ENCODE measurements around the gene PPIP5K2. TPM values are rescaled to one million over a fixed set of nuclear protein-coding genes. Genes with fewer than 3 reads are reported as not detected.

The PPIP5K2 gene
- total RNA-seq, 6 donors from 2014 or later, result 10.9 to 48.5 (median 34.7) TPM

DNA sequence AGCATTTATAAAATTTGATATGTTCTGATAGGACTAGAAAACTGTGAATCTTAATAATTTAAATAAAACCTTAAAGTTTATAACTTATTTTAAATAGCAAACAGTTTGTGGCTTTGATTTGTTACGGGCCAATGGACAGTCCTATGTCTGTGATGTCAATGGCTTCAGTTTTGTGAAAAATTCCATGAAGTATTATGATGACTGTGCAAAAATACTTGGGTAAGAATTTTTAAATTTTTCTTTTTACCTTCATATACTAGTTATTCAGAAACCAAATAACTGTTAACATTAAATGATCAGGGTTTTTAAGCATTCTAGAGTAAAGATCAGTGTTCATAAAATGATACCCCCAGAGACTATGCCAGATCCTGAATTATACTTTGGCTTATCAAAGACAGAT is 31.1 kb downstream of the PPIP5K2 start:
- 100% methylated on average over 1 of the region's 1 CpG for WGBS, 2 donors
- TF ChIP-seq POLR2A (IDR thresholded peaks at IDR 0.05) (no peak), EP300 (IDR thresholded peaks at IDR 0.05) (no peak), POLR2AphosphoS5 (IDR thresholded peaks at IDR 0.05) (no peak)
- TF ChIP-seq, protein P1, sequence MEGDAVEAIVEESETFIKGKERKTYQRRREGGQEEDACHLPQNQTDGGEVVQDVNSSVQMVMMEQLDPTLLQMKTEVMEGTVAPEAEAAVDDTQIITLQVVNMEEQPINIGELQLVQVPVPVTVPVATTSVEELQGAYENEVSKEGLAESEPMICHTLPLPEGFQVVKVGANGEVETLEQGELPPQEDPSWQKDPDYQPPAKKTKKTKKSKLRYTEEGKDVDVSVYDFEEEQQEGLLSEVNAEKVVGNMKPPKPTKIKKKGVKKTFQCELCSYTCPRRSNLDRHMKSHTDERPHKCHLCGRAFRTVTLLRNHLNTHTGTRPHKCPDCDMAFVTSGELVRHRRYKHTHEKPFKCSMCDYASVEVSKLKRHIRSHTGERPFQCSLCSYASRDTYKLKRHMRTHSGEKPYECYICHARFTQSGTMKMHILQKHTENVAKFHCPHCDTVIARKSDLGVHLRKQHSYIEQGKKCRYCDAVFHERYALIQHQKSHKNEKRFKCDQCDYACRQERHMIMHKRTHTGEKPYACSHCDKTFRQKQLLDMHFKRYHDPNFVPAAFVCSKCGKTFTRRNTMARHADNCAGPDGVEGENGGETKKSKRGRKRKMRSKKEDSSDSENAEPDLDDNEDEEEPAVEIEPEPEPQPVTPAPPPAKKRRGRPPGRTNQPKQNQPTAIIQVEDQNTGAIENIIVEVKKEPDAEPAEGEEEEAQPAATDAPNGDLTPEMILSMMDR (IDR thresholded peaks at IDR 0.05), result no peak
- H3K27me3 ChIP-seq, result no peaks in the 10 kb centered on the region
- no peaks in the 10 kb centered on the region for H3K9me3 ChIP-seq
- DNase-seq (no peak), ATAC-seq (ENCODE audit: low FRiP score in 2 of 2) (no peak)
- H3K27ac ChIP-seq, result no peak overlapping the region
- peaks cover 0 to 51% (median 15%) of the 10 kb centered on the region in 4 donors for H3K36me3 ChIP-seq
- no peak overlapping the region for H3K4me3 ChIP-seq
- H3K4me1 ChIP-seq, result no peaks in the 10 kb centered on the region

DNA sequence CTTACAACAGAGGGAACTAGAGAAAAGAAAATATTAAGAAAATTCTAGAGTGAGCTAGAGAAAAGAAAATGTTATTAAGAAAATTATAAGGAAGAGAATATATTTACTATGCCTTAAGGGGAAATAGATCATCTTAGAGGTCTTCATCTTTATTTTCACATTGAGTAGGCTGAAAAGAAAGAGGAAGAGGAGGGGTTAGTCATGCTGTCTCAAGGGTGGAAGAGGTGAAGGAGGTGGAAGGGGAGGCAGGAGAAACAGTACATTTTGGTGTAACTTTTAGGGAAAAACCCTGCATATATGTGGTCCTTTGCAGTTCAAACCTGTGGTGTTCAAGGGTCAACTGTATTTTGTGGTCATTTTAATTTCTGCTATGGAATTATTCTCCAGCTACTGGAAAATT is 46.6 kb downstream of the PPIP5K2 start:
- Histone ChIP-seq H3K9me3 (no peaks in the 10 kb centered on the region), H3K4me1 (no peaks in the 10 kb centered on the region), H3K36me3 (peaks cover 3 to 23% (median 6%) of the 10 kb centered on the region in 4 donors), H3K27ac (no peak overlapping the region), H3K27me3 (no peaks in the 10 kb centered on the region), H3K4me3 (no peak overlapping the region)
- DNase-seq (no peak), ATAC-seq (ENCODE audit: low FRiP score in 2 of 2) (no peak)
- no peak for TF ChIP-seq POLR2AphosphoS5 (IDR thresholded peaks at IDR 0.05)
- TF ChIP-seq, protein P1 (IDR thresholded peaks at IDR 0.05), result no peak

DNA sequence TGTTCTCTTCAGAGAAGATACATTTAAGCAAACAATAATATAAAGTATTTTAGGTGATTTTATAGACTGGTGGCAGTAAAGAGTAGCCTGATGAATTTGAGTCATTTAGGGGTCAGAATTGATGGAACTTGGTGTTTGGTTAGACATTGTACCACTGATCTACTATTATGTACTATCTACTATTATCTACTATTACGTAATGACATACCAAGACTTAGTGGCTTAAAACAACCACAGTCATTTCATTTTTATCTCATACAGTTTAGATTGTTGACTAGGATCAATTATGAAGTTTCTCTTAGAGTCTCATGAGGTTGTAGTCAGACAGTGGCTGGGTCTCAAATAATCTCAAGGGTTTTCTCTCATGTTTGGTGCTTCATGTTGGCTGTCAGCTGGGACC is 54.0 kb downstream of the PPIP5K2 start:
- H3K4me1 ChIP-seq, result no peaks in the 10 kb centered on the region
- no peaks in the 10 kb centered on the region for H3K27me3 ChIP-seq
- WGBS, 2 donors, result 92 to 94% methylated on average over 1 of the region's 1 CpG
- ATAC-seq (ENCODE audit: low FRiP score in 2 of 2) (no peak), DNase-seq (no peak)
- no peaks in the 10 kb centered on the region for H3K9me3 ChIP-seq
- no peak overlapping the region for H3K4me3 ChIP-seq
- no peak for TF ChIP-seq EP300 (IDR thresholded peaks at IDR 0.05)
- TF ChIP-seq POLR2AphosphoS5 (IDR thresholded peaks at IDR 0.05), result no peak
- TF ChIP-seq, protein P1 (IDR thresholded peaks at IDR 0.05), result no peak
- no peak for TF ChIP-seq POLR2A (IDR thresholded peaks at IDR 0.05)
- H3K36me3 ChIP-seq, result peaks cover 0 to 46% (median 0%) of the 10 kb centered on the region in 4 donors
- H3K27ac ChIP-seq, result no peak overlapping the region

DNA sequence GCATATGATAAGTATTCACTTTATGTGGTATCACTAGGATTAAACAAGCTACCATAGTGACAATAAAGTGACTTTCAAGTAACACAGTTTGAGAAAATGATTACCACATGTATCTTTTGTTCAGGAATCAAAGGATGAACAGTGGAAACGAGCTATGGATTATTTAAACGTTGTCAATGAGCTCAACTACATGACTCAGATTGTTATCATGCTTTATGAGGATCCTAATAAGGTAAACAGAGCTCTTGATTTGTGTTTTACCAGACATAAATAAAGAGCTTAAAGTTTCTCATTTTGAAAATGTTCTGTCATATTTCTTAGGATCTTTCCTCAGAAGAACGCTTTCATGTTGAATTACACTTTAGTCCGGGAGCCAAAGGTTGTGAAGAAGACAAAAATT is 57.4 kb downstream of the PPIP5K2 start:
- no peak for ATAC-seq (ENCODE audit: low FRiP score in 2 of 2)
- 76 to 85% methylated on average over 4 of the region's 4 CpGs for WGBS, 2 donors
- H3K36me3 ChIP-seq, result peaks cover 4 to 63% (median 8%) of the 10 kb centered on the region in 4 donors

DNA sequence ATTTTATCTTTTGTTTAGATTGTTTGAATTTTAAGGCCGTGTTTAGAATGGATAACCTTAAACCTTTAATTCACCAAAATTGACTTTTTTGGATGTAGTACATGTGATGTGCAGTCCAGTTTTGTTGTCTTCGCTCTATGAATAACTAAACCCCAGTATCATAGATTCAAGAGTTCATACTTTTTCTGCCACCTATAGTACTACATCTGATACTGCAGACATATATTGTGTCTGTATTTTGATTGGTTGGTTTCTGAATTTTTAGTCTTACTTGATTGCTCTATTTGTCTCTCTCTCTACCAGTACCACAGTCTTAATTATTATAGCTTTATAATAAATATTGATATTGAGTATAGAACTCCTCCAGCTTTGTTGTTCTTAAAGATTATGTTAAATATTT is 58.1 kb downstream of the PPIP5K2 start:
- TF ChIP-seq, protein P1 (IDR thresholded peaks at IDR 0.05), result no peak
- TF ChIP-seq POLR2AphosphoS5 (IDR thresholded peaks at IDR 0.05), result no peak
- TF ChIP-seq EP300 (IDR thresholded peaks at IDR 0.05), result no peak
- no peak for TF ChIP-seq POLR2A (IDR thresholded peaks at IDR 0.05)
- H3K9me3 ChIP-seq, result no peaks in the 10 kb centered on the region
- H3K36me3 ChIP-seq, result peaks cover 4 to 59% (median 8%) of the 10 kb centered on the region in 4 donors
- WGBS, 2 donors, result 94 to 96% methylated on average over 2 of the region's 2 CpGs
- no peaks in the 10 kb centered on the region for H3K4me1 ChIP-seq
- ATAC-seq (ENCODE audit: low FRiP score in 2 of 2) (no peak), DNase-seq (no peak)
- no peak overlapping the region for H3K4me3 ChIP-seq
- H3K27me3 ChIP-seq, result no peaks in the 10 kb centered on the region
- H3K27ac ChIP-seq, result no peak overlapping the region

More for the DNA sequence above, 57.4 kb downstream of the PPIP5K2 start:
- H3K27me3 ChIP-seq, result no peaks in the 10 kb centered on the region
- no peak for TF ChIP-seq EP300 (IDR thresholded peaks at IDR 0.05)
- no peak overlapping the region for H3K27ac ChIP-seq
- no peak for DNase-seq
- no peaks in the 10 kb centered on the region for H3K9me3 ChIP-seq
- no peak overlapping the region for H3K4me3 ChIP-seq
- H3K4me1 ChIP-seq, result no peaks in the 10 kb centered on the region

All from upper lobe of left lung (tissue), 6 donors.